Measurements from ENCODE around the gene SPRR1A. TPM values are rescaled to one million over a fixed set of nuclear protein-coding genes. Genes with fewer than 3 reads are reported as not detected.

Gene SPRR1A, protein sequence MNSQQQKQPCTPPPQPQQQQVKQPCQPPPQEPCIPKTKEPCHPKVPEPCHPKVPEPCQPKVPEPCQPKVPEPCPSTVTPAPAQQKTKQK
- total RNA-seq = not detected in 2 replicates

DNA sequence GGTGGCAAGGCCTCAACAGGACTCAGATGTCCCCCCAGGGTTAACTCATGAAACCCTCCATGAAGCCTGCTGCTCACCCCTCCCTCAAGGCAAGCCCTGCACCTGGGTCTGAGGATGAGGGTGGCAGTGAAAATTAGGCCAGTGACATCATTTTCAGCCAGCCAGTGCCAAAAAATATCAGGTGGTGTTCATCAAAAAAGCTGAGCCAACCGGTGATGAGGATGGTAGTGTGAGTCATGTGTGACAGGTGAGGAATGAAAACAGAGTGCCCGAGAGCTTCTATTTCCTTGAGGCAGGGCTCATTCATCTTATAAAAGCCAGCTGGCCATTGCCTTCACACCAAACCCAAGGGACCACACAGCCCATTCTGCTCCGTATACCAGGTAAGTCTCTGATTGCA lies at the start of gene SPRR1A:
SPRR1A (plus strand) TSS at position 339 of the 400 bp plus-strand sequence. CDS start 1,150 bp downstream, outside the sequence.

GRCh38 chr1:152946651-152947256 lies 37.1 kb upstream of the SPRR1A start, which contains the start of gene SPRR5:
TSS of gene SPRR5 (plus strand) at chr1:152947206. CDS start at chr1:152948555, 1,349 bp downstream.

GRCh38 chr1:152970495-152970894 lies 13.4 kb upstream of the SPRR1A start, which contains the start of gene SPRR4:
TSS of gene SPRR4 (plus strand) at chr1:152970648. CDS start at chr1:152971891, 1,243 bp downstream.

GRCh38 chr1:153001382-153001781 lies 17.5 kb downstream of the SPRR1A start, which contains the start of gene SPRR3:
TSS of gene SPRR3 (plus strand) at chr1:153001749. CDS start at chr1:153003021, 1,272 bp downstream.

GRCh38 chr1:153030895-153031294 lies 47.0 kb downstream of the SPRR1A start, which contains the start of gene SPRR1B:
TSS of gene SPRR1B (plus strand) at chr1:153031203. CDS start at chr1:153032346, 1,143 bp downstream.

Small RNA genes within 50 kb of the gene (small RNA-seq; reads per million reads assigned to genes)
- gene AL356867.1 = not detected
- not detected for gene RF00322
- not detected for gene SPRR1A

Other genes starting within 250 kb of the SPRR1A start
- not detected in 2 replicates for gene KPRP, start 226.1 kb upstream of the SPRR1A start, total RNA-seq
- gene LCE1F, start 208.9 kb upstream of the SPRR1A start, total RNA-seq = not detected in 2 replicates
- not detected in 2 replicates for gene LCE1E, start 197.8 kb upstream of the SPRR1A start, total RNA-seq
- not detected in 2 replicates for gene LCE1D, start 187.4 kb upstream of the SPRR1A start, total RNA-seq
- gene LCE1C, start 177.4 kb upstream of the SPRR1A start, total RNA-seq = not detected in 2 replicates
- not detected in 2 replicates for gene LCE1B, start 172.1 kb upstream of the SPRR1A start, total RNA-seq
- not detected in 2 replicates for gene LCE1A, start 156.6 kb upstream of the SPRR1A start, total RNA-seq
- gene LCE6A, start 141.2 kb upstream of the SPRR1A start, total RNA-seq = not detected in 2 replicates
- not detected in 2 replicates for gene LCE7A, start 124.1 kb upstream of the SPRR1A start, total RNA-seq
- not detected in 2 replicates for gene SMCP, start 105.8 kb upstream of the SPRR1A start, total RNA-seq
- not detected in 2 replicates for gene IVL, start 75.5 kb upstream of the SPRR1A start, total RNA-seq
- not detected in 2 replicates for gene SPRR5, start 36.9 kb upstream of the SPRR1A start, total RNA-seq
- gene SPRR4, start 13.4 kb upstream of the SPRR1A start, total RNA-seq = not detected in 2 replicates
- not detected in 2 replicates for gene SPRR3, start 17.7 kb downstream of the SPRR1A start, total RNA-seq
- not detected in 2 replicates for gene SPRR1B, start 47.1 kb downstream of the SPRR1A start, total RNA-seq
- not detected in 2 replicates for gene SPRR2D, start 57.0 kb downstream of the SPRR1A start, total RNA-seq
- gene SPRR2A, start 73.4 kb downstream of the SPRR1A start, total RNA-seq = not detected in 2 replicates
- gene SPRR2B, start 87.5 kb downstream of the SPRR1A start, total RNA-seq = not detected in 2 replicates
- gene SPRR2E, start 110.4 kb downstream of the SPRR1A start, total RNA-seq = not detected in 2 replicates
- gene SPRR2F, start 129.4 kb downstream of the SPRR1A start, total RNA-seq = not detected in 2 replicates
- gene SPRR2G, start 166.8 kb downstream of the SPRR1A start, total RNA-seq = not detected in 2 replicates
- gene LELP1, start 219.3 kb downstream of the SPRR1A start, total RNA-seq = not detected in 2 replicates
- gene PRR9, start 233.5 kb downstream of the SPRR1A start, total RNA-seq = not detected in 2 replicates